Measurements from ENCODE around the gene SPINK8. TPM values are rescaled to one million over a fixed set of nuclear protein-coding genes. Genes with fewer than 3 reads are reported as not detected.

Gene SPINK8
- total and polyA plus RNA-seq, 4 donors: not detected

DNA sequence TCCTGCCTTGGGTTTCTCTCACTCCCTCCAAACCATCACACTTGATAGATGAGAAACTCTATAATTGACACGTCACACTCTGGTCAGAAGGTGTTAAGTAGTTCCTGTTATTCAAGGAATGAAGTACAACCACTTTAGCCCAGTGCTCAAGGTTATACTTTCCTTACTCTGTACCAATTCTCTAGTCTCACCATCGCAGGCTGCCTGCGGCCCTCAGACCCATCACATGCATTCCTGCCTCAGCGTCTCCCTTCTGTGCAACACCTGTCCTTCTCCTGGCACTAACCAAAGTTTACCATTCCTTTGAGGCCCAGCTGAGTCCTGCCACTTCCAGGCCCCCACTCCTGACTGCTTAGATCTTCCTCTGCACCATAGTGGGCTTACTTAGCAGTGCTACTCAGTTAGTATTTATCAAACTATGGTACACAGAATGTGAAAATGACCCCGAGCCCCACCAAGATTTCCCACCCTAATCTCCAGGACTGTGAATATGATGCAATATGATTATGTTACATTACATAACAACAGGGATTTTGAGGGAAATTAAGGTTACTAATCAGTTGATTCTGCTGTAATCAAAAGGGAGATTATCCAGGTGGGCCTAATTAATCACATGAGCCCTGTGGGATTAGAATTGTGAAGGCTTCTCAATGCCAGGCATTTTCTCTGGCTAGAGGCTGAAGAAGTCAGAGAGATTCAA lies 36.2 kb downstream of the SPINK8 start:
- H3K4me1 ChIP-seq (ENCODE audit: control insufficient read depth in 4 of 4, insufficient read depth in 4 of 4, low read length in 3 of 4): peaks cover 0 to 18% (median 6%) of the 10 kb centered on the region in 4 donors
- no peaks in the 10 kb centered on the region for H3K9me3 ChIP-seq (ENCODE audit: control insufficient read depth in 4 of 4, low read length in 3 of 4)
- no peak overlapping the region for H3K27ac ChIP-seq (ENCODE audit: low read depth in 1 of 2, low read length in 2 of 2)
- WGBS: 96% methylated on average over 5 of the region's 5 CpGs
- peaks cover 2 to 38% (median 32%) of the 10 kb centered on the region in 4 donors for H3K36me3 ChIP-seq (ENCODE audit: control insufficient read depth in 4 of 4, insufficient read depth in 3 of 4, low read depth in 1 of 4, low read length in 3 of 4)
- H3K9ac ChIP-seq (ENCODE audit: low read depth in 1 of 2, low read length in 2 of 2): no peak overlapping the region
- no peak for DNase-seq (ENCODE audit: low spot score)
- no peaks in the 10 kb centered on the region for H3K27me3 ChIP-seq (ENCODE audit: control insufficient read depth in 4 of 4, insufficient read depth in 4 of 4, low read length in 3 of 4)
- H3K4me3 ChIP-seq (ENCODE audit: low read depth in 1 of 3, low read length in 3 of 3): no peak overlapping the region
- TF ChIP-seq EGR1 (IDR thresholded peaks at IDR 0.05; ENCODE audit: low read depth in 2 of 2) (no peak), HNF4A (conservative IDR thresholded peaks at IDR 0.05) (no peak), FOXA1 (IDR thresholded peaks at IDR 0.05) (no peak), NR2F2 (IDR thresholded peaks at IDR 0.05) (no peak), TAF1 (conservative IDR thresholded peaks at IDR 0.05) (no peak), FOXA2 (IDR thresholded peaks at IDR 0.05) (no peak), GABPA (IDR thresholded peaks at IDR 0.05 in 1 of 2, conservative IDR thresholded peaks at IDR 0.05 in 1 of 2) (no peak), RAD21 (IDR thresholded peaks at IDR 0.05) (no peak), HNF4G (IDR thresholded peaks at IDR 0.05) (no peak), SP1 (IDR thresholded peaks at IDR 0.05) (no peak), JUND (IDR thresholded peaks at IDR 0.05) (no peak)
- TF ChIP-seq, protein P1, sequence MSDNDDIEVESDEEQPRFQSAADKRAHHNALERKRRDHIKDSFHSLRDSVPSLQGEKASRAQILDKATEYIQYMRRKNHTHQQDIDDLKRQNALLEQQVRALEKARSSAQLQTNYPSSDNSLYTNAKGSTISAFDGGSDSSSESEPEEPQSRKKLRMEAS (IDR thresholded peaks at IDR 0.05): no peak
- TF ChIP-seq, protein P2, sequence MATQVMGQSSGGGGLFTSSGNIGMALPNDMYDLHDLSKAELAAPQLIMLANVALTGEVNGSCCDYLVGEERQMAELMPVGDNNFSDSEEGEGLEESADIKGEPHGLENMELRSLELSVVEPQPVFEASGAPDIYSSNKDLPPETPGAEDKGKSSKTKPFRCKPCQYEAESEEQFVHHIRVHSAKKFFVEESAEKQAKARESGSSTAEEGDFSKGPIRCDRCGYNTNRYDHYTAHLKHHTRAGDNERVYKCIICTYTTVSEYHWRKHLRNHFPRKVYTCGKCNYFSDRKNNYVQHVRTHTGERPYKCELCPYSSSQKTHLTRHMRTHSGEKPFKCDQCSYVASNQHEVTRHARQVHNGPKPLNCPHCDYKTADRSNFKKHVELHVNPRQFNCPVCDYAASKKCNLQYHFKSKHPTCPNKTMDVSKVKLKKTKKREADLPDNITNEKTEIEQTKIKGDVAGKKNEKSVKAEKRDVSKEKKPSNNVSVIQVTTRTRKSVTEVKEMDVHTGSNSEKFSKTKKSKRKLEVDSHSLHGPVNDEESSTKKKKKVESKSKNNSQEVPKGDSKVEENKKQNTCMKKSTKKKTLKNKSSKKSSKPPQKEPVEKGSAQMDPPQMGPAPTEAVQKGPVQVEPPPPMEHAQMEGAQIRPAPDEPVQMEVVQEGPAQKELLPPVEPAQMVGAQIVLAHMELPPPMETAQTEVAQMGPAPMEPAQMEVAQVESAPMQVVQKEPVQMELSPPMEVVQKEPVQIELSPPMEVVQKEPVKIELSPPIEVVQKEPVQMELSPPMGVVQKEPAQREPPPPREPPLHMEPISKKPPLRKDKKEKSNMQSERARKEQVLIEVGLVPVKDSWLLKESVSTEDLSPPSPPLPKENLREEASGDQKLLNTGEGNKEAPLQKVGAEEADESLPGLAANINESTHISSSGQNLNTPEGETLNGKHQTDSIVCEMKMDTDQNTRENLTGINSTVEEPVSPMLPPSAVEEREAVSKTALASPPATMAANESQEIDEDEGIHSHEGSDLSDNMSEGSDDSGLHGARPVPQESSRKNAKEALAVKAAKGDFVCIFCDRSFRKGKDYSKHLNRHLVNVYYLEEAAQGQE (IDR thresholded peaks at IDR 0.05): no peak
- TF ChIP-seq, protein P3, sequence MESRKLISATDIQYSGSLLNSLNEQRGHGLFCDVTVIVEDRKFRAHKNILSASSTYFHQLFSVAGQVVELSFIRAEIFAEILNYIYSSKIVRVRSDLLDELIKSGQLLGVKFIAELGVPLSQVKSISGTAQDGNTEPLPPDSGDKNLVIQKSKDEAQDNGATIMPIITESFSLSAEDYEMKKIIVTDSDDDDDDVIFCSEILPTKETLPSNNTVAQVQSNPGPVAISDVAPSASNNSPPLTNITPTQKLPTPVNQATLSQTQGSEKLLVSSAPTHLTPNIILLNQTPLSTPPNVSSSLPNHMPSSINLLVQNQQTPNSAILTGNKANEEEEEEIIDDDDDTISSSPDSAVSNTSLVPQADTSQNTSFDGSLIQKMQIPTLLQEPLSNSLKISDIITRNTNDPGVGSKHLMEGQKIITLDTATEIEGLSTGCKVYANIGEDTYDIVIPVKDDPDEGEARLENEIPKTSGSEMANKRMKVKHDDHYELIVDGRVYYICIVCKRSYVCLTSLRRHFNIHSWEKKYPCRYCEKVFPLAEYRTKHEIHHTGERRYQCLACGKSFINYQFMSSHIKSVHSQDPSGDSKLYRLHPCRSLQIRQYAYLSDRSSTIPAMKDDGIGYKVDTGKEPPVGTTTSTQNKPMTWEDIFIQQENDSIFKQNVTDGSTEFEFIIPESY (IDR thresholded peaks at IDR 0.05): no peak
- TF ChIP-seq, protein P4, sequence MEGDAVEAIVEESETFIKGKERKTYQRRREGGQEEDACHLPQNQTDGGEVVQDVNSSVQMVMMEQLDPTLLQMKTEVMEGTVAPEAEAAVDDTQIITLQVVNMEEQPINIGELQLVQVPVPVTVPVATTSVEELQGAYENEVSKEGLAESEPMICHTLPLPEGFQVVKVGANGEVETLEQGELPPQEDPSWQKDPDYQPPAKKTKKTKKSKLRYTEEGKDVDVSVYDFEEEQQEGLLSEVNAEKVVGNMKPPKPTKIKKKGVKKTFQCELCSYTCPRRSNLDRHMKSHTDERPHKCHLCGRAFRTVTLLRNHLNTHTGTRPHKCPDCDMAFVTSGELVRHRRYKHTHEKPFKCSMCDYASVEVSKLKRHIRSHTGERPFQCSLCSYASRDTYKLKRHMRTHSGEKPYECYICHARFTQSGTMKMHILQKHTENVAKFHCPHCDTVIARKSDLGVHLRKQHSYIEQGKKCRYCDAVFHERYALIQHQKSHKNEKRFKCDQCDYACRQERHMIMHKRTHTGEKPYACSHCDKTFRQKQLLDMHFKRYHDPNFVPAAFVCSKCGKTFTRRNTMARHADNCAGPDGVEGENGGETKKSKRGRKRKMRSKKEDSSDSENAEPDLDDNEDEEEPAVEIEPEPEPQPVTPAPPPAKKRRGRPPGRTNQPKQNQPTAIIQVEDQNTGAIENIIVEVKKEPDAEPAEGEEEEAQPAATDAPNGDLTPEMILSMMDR (IDR thresholded peaks at IDR 0.05; ENCODE audit: low read depth, low read length, missing input control): no peak

DNA sequence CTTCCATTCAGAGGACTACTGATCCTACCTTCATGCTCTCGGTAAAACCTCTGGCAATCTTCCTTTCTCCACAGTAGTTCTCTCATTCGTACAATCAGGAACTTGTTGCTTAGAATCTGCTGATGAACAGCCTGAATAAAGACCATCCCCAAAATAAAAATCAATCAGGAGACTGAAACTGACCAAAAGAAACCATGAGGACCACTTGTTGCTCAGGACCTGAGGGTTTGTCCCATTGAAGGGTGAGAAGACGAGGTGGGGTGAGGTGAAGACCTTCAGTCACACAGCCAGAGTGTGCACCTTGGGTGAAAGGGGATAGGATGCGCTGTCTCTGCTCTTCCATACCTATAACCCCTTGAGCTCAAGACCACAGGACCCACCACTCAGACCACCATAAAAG lies 36.8 kb downstream of the SPINK8 start:
- DNase-seq (ENCODE audit: low spot score): no peak
- no peak overlapping the region for H3K4me3 ChIP-seq (ENCODE audit: low read depth in 1 of 3, low read length in 3 of 3)
- no peaks in the 10 kb centered on the region for H3K9me3 ChIP-seq (ENCODE audit: control insufficient read depth in 4 of 4, low read length in 3 of 4)
- peaks cover 0 to 12% (median 4%) of the 10 kb centered on the region in 4 donors for H3K4me1 ChIP-seq (ENCODE audit: control insufficient read depth in 4 of 4, insufficient read depth in 4 of 4, low read length in 3 of 4)
- H3K27me3 ChIP-seq (ENCODE audit: control insufficient read depth in 4 of 4, insufficient read depth in 4 of 4, low read length in 3 of 4): no peaks in the 10 kb centered on the region
- H3K27ac ChIP-seq (ENCODE audit: low read depth in 1 of 2, low read length in 2 of 2): no peak overlapping the region
- TF ChIP-seq HNF4G (IDR thresholded peaks at IDR 0.05) (no peak), TAF1 (conservative IDR thresholded peaks at IDR 0.05) (no peak)
- TF ChIP-seq, protein P2 (IDR thresholded peaks at IDR 0.05): no peak
- peaks cover 2 to 38% (median 32%) of the 10 kb centered on the region in 4 donors for H3K36me3 ChIP-seq (ENCODE audit: control insufficient read depth in 4 of 4, insufficient read depth in 3 of 4, low read depth in 1 of 4, low read length in 3 of 4)
- WGBS: 98% methylated on average over 4 of the region's 4 CpGs
- H3K9ac ChIP-seq (ENCODE audit: low read depth in 1 of 2, low read length in 2 of 2): no peak overlapping the region

Measured in liver (tissue), 9 donors.